VCaP (cell line): ENCODE measurements around the gene SMYD3.

Experiments used
- H3K27ac ChIP-seq: fragments of 450-650 bp; 2 replicates; pipeline ENCODE4 v1.5.1; 2017
- CTCF ChIP-seq: fragments of 450-650 bp; conservative IDR thresholded peaks from 2 replicates; pipeline ENCODE4 v1.5.1; 2017; ENCODE audit warnings: mild to moderate bottlenecking, moderate library complexity

Gene SMYD3

GRCh38 chr1:245752561-245752960 lies 754.5 kb downstream of the SMYD3 start:
- TF ChIP-seq CTCF: no peak

GRCh38 chr1:245751726-245752470 lies 755.2 kb downstream of the SMYD3 start:
- TF ChIP-seq CTCF: no peak
- no peak overlapping the region for H3K27ac ChIP-seq

More at GRCh38 chr1:245752561-245752960, 754.5 kb downstream of the SMYD3 start:
- H3K27ac ChIP-seq: no peak overlapping the region

- no peak for TF ChIP-seq CTCF
- no peak overlapping the region for H3K27ac ChIP-seq
Measured at GRCh38 chr1:245751116-245751515, 756.0 kb downstream of the SMYD3 start.

- no peak overlapping the region for H3K27ac ChIP-seq
- no peak for TF ChIP-seq CTCF
Measured at GRCh38 chr1:245750261-245750660, 756.8 kb downstream of the SMYD3 start.

- H3K27ac ChIP-seq: no peak overlapping the region
- no peak for TF ChIP-seq CTCF
Measured at GRCh38 chr1:245749053-245749452, 758.0 kb downstream of the SMYD3 start.

GRCh38 chr1:245748646-245749045 lies 758.4 kb downstream of the SMYD3 start:
- H3K27ac ChIP-seq: no peak overlapping the region
- TF ChIP-seq CTCF: no peak

GRCh38 chr1:245748240-245748639 lies 758.8 kb downstream of the SMYD3 start:
- TF ChIP-seq CTCF: no peak
- no peak overlapping the region for H3K27ac ChIP-seq
